Skeletal muscle tissue (tissue), 4 donors: ENCODE data around the gene TMCC1. TPM values are rescaled to one million over a fixed set of nuclear protein-coding genes. Genes with fewer than 3 reads are reported as not detected.

Experiments used
- H3K27ac ChIP-seq: one replicate; pipeline ENCODE4 v1.7.0; 2013; ENCODE audit warnings: mild to moderate bottlenecking, low read depth, low read length, inconsistent platforms
- H3K27me3 ChIP-seq, 3 donors: one replicate each; pipeline ENCODE4 v1.7.0; 2013; ENCODE audit warnings: low read length in 3 of 3; ENCODE audit not compliant: control insufficient read depth in 3 of 3, insufficient read depth in 3 of 3
- H3K36me3 ChIP-seq, 3 donors: one replicate each; pipeline ENCODE4 v1.7.0; 2013; ENCODE audit warnings: low read length in 3 of 3; ENCODE audit not compliant: control insufficient read depth in 3 of 3, insufficient read depth in 3 of 3
- H3K4me1 ChIP-seq, 3 donors: one replicate each; pipeline ENCODE4 v1.7.0; 2013; ENCODE audit warnings: low read length in 3 of 3, mild to moderate bottlenecking in 3 of 3; ENCODE audit not compliant: control insufficient read depth in 3 of 3, insufficient read depth in 3 of 3
- H3K4me3 ChIP-seq, 3 donors: one replicate each; pipeline ENCODE4 v1.7.0; 2013; ENCODE audit warnings: low read length in 3 of 3
- H3K9ac ChIP-seq, 3 donors: one replicate each; pipeline ENCODE4 v1.7.0; 2013; ENCODE audit warnings: low read length in 3 of 3, mild to moderate bottlenecking in 3 of 3, moderate library complexity in 2 of 3, low read depth in 1 of 3
- H3K9me3 ChIP-seq, 3 donors: one replicate each; pipeline ENCODE4 v1.7.0; 2013; ENCODE audit warnings: low read length in 3 of 3; ENCODE audit not compliant: control insufficient read depth in 3 of 3
- total RNA-seq: library from RNA; depleted of rRNA; stranded (reverse); fragments of >200 nt; gene quantifications from one replicate; pipeline ENCODE4 v1.2.3, GENCODE V29; 2014
- donor health status: Osteomylitis.

Gene TMCC1
- total RNA-seq, 1 donor from 2014 or later: 65.8 TPM

DNA sequence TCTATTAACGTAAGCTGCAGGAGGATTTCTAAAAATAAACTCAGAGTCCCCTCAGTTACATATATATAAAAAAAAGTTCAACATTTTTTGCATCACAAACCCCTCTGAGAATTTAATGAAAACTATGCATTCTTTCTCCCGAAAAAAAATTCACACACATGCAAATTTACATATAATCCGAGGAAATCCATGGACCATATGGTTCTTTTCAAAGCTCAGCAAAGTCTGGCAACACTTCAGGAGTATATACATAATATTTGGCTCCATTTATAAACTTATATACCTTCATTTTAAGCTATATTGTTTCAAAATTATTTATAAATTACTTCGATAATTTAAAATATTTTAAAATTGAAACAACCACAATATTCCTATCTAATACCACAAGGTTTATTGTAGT lies 146.4 kb downstream of the TMCC1 start:
- Histone ChIP-seq H3K27me3 (no peaks in the 10 kb centered on the region), H3K27ac (no peak overlapping the region), H3K4me1 (peaks cover 3 to 9% (median 6%) of the 10 kb centered on the region in 3 donors), H3K4me3 (no peak overlapping the region), H3K36me3 (no peaks in the 10 kb centered on the region), H3K9ac (no peak overlapping the region), H3K9me3 (no peaks in the 10 kb centered on the region)

DNA sequence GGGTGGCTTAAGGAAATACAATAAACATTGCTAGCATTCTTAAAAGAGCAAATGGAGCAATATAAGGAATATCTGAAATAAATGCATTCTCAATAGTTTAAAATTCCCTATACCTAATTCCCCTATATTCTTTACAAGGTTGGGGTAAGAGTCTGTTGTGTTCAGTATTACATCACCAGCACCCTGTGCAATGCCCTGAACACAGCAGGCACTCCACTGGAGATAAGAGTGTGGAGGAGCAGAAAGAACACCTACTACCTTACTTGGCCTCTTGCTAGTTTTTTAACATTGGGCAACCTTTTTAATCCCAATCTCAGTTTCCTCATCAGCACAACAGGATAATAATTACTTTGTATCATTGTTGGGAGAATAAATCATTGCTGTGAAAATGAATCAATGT lies 146.9 kb downstream of the TMCC1 start:
- Histone ChIP-seq H3K27me3 (no peaks in the 10 kb centered on the region), H3K9me3 (no peaks in the 10 kb centered on the region), H3K27ac (no peak overlapping the region), H3K9ac (no peak overlapping the region), H3K36me3 (no peaks in the 10 kb centered on the region), H3K4me1 (peaks cover 3 to 9% (median 6%) of the 10 kb centered on the region in 3 donors), H3K4me3 (no peak overlapping the region)

DNA sequence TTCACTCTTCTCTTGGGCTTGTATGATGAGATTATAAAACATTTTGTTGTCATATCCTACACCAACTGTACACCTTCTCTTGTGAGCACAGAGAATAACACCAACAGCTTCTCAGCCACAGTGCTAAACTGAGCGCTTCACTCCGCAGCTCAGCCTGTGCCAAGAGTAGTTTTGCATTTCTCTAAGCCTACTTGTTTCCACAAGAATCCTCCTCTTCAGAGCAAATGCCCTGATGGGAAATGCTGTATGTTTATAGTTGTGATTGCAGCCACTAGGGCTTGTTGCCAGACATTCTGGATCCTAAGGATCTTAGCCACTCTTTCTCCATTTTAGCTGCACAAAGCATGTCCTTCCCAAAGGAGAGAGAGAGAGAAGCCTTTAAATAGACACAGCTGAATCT lies 148.3 kb downstream of the TMCC1 start:
- no peak overlapping the region for H3K27ac ChIP-seq
- no peak overlapping the region for H3K4me3 ChIP-seq
- no peaks in the 10 kb centered on the region for H3K36me3 ChIP-seq
- H3K9ac ChIP-seq: no peak overlapping the region
- H3K9me3 ChIP-seq: no peaks in the 10 kb centered on the region
- peaks cover 3 to 9% (median 6%) of the 10 kb centered on the region in 3 donors for H3K4me1 ChIP-seq
- no peaks in the 10 kb centered on the region for H3K27me3 ChIP-seq

DNA sequence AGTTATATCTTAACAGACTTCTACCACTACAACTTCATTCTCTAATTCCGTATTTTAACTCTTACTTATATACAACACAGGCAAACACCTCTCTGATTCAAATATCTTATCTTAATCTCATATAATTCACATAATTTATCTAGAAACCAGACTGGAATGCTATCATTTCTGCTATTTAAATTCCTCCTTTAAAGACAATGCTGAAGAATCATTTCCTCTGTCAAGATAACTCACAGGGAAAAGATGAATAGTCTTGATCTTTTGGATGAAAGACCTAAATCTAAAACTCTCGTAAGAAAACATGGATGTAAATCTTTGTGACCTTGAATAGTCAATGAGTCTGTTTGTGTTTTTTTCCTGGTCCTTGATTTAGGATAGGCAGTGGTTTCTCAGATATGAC lies 151.7 kb downstream of the TMCC1 start:
- Histone ChIP-seq H3K27ac (no peak overlapping the region), H3K36me3 (no peaks in the 10 kb centered on the region), H3K9ac (no peak overlapping the region), H3K9me3 (no peaks in the 10 kb centered on the region), H3K4me3 (no peak overlapping the region), H3K4me1 (peaks cover 3 to 6% (median 5%) of the 10 kb centered on the region in 3 donors), H3K27me3 (no peaks in the 10 kb centered on the region)

DNA sequence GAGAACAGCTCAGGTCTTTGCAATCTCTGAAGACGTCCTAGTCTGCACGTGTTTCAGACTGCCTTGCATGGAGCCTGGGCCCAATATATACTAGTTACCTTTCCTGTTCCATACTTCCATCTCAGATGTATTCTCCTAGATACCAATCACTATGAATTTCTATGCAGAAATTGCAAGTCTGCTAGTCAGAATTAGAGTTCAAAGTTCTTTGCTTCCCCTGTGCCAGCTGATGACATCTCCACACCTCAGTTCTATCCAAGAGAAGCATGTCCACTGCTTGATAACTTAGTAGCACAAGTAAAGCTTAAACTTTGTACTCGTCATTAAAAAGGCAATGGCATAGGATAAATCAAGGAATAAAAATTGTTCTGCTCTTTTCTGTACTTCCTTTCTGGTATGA lies 153.4 kb downstream of the TMCC1 start:
- no peak overlapping the region for H3K27ac ChIP-seq
- H3K4me3 ChIP-seq: no peak overlapping the region
- no peaks in the 10 kb centered on the region for H3K9me3 ChIP-seq
- H3K36me3 ChIP-seq: no peaks in the 10 kb centered on the region
- no peak overlapping the region for H3K9ac ChIP-seq
- H3K4me1 ChIP-seq: peaks cover 0 to 8% (median 3%) of the 10 kb centered on the region in 3 donors
- H3K27me3 ChIP-seq: no peaks in the 10 kb centered on the region

DNA sequence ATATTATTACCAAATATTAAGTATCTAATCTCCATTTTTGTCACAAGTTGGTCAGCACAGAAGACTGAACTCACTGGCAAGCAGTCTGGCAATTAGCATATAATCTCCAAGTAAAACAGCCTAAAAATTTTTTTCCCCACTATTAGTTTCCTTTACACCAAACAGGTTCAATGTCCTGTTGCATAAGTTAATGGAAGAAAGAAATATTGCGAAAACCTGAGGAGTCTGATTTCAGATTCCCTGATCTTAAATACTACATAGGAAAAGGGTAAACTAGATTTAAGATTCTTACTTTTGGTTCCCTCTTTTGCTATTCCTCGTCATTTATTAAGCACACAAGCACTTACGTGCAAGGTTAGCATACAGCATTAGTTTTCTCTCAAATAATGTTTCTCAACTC lies 153.9 kb downstream of the TMCC1 start:
- Histone ChIP-seq H3K4me1 (peaks cover 0 to 6% (median 0%) of the 10 kb centered on the region in 3 donors), H3K9ac (no peak overlapping the region), H3K36me3 (no peaks in the 10 kb centered on the region), H3K4me3 (no peak overlapping the region), H3K27me3 (no peaks in the 10 kb centered on the region), H3K9me3 (no peaks in the 10 kb centered on the region), H3K27ac (no peak overlapping the region)

DNA sequence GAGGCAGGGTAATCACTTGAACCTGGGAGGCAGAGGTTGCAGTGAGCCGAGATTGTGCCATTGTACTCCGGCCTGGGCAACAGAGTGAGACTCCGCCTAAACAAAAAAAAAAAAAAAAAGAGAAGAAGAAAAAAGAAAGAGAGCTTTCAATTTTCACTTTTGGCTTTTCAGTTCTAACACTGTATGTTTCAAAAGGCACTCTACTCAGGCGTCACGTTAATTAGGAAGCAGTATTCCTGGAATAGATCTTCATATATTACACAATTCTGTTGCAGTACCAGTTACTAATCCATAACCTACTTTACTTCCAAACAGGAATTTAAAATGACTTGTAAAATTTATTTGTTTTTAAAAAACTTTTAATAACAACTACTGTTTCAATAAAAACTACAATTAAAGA lies 155.3 kb downstream of the TMCC1 start:
- H3K9me3 ChIP-seq: no peaks in the 10 kb centered on the region
- no peak overlapping the region for H3K9ac ChIP-seq
- no peaks in the 10 kb centered on the region for H3K27me3 ChIP-seq
- H3K4me3 ChIP-seq: no peak overlapping the region
- H3K4me1 ChIP-seq: peaks cover 0 to 6% (median 0%) of the 10 kb centered on the region in 3 donors
- H3K27ac ChIP-seq: no peak overlapping the region
- H3K36me3 ChIP-seq: no peaks in the 10 kb centered on the region

DNA sequence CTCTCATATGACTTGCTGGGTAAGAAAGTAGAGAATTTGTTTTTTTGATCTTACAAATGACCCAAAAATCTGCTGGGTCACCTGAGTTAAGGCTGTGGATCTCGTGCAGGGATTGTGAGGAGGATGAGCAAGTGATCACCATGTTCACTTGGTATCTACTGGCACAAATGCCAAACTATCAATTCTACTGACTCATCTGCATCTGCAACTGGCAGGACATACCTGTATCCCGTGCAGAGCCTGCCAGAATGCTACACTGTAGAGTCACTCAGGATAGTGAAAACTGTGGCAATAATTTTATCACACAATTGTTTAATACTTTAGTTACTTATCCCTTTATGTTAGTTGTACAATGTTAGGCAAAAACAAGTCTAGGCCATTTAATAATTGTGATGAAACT lies 157.4 kb downstream of the TMCC1 start:
- H3K4me1 ChIP-seq: peaks cover 0 to 6% (median 0%) of the 10 kb centered on the region in 3 donors
- H3K9ac ChIP-seq: no peak overlapping the region
- H3K36me3 ChIP-seq: no peaks in the 10 kb centered on the region
- H3K27ac ChIP-seq: no peak overlapping the region
- no peaks in the 10 kb centered on the region for H3K9me3 ChIP-seq
- no peak overlapping the region for H3K4me3 ChIP-seq
- H3K27me3 ChIP-seq: no peaks in the 10 kb centered on the region

DNA sequence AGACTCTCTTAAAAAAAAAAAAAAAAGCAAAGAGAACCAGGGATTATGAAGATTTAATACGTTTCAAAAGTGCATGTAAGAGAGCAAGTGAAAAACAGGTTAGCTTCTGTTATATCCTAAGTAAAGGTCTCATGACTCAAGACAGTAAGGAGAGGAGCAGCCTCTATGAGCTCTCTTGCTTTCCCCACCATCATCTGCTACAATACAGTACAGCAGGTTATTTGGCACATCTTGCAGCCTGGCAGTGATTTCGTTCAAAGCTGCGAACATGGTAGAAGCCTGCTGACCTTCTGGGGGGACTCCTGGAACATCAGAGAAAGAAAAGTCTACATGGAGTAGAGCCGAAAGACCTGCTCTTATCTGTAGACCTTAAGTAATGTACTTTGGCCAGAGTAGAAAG lies 157.9 kb downstream of the TMCC1 start:
- no peak overlapping the region for H3K9ac ChIP-seq
- no peaks in the 10 kb centered on the region for H3K9me3 ChIP-seq
- no peak overlapping the region for H3K4me3 ChIP-seq
- peaks cover 0 to 6% (median 0%) of the 10 kb centered on the region in 3 donors for H3K4me1 ChIP-seq
- no peak overlapping the region for H3K27ac ChIP-seq
- no peaks in the 10 kb centered on the region for H3K27me3 ChIP-seq
- no peaks in the 10 kb centered on the region for H3K36me3 ChIP-seq

DNA sequence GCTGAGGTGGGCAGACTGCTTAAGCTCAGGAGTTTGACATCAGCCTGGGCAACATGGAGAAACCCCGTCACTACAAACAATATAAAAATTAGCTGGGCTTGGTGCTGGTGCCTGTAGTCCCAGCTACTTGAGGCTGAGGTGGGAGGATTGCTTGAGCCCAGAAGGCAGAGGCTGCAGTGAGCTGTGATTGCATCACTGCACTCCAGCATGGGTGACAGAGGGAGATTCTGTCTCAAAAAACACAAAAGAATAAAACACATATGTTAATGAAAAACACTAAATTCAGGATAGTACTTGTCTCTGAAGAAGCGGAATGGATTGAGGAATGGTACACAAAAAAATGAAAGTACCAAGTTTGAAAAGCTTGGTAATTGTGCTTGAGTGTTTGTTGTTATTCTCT lies 159.1 kb downstream of the TMCC1 start:
- Histone ChIP-seq H3K9me3 (no peaks in the 10 kb centered on the region), H3K4me1 (peaks cover 0 to 6% (median 0%) of the 10 kb centered on the region in 3 donors), H3K9ac (no peak overlapping the region), H3K4me3 (no peak overlapping the region), H3K36me3 (no peaks in the 10 kb centered on the region), H3K27me3 (no peaks in the 10 kb centered on the region), H3K27ac (no peak overlapping the region)
